HG02759 (cell line): Measurements from ENCODE around the gene LRP1B.

Experiments used
- ATAC-seq: cut with Tn5 transposase; IDR thresholded peaks from one replicate; pipeline ENCODE4 v1.9.1; 2021; ENCODE audit warnings: mild to moderate bottlenecking, moderate library complexity; ENCODE audit not compliant: unreplicated experiment

The LRP1B gene

GRCh38 chr2:142131010-142131669, at the start of gene LRP1B:
LRP1B (minus strand) TSS chr2:142131016; CDS start chr2:142130729, 287 bp downstream.
- peak; percentile 65 for ATAC-seq

GRCh38 chr2:142179686-142180085, 48.9 kb upstream of the LRP1B start:
- no peak for ATAC-seq

- ATAC-seq: no peak
Measured at GRCh38 chr2:142178604-142179003, 47.8 kb upstream of the LRP1B start.

GRCh38 chr2:142176941-142177340, 46.1 kb upstream of the LRP1B start:
- no peak for ATAC-seq

GRCh38 chr2:142175813-142176338, 45.1 kb upstream of the LRP1B start:
- ATAC-seq: no peak

- ATAC-seq: no peak
Measured at GRCh38 chr2:142174176-142174575, 43.4 kb upstream of the LRP1B start.

- no peak for ATAC-seq
Measured at GRCh38 chr2:142170847-142171246, 40.0 kb upstream of the LRP1B start.

- peak; percentile 99 for ATAC-seq
Measured at GRCh38 chr2:142165790-142166189, 35.0 kb upstream of the LRP1B start.

- no peak for ATAC-seq
Measured at GRCh38 chr2:142153601-142154000, 22.8 kb upstream of the LRP1B start.

GRCh38 chr2:142150453-142150852, 19.6 kb upstream of the LRP1B start:
- no peak for ATAC-seq

- no peak for ATAC-seq
Measured at GRCh38 chr2:142144547-142144946, 13.7 kb upstream of the LRP1B start.

GRCh38 chr2:142142595-142142994, 11.8 kb upstream of the LRP1B start:
- ATAC-seq: no peak

- ATAC-seq: no peak
Measured at GRCh38 chr2:142140434-142140845, 9.6 kb upstream of the LRP1B start.

GRCh38 chr2:142139384-142139783, 8.6 kb upstream of the LRP1B start:
- no peak for ATAC-seq

GRCh38 chr2:142136571-142136970, 5.8 kb upstream of the LRP1B start:
- ATAC-seq: no peak

- no peak for ATAC-seq
Measured at GRCh38 chr2:142134911-142135310, 4.1 kb upstream of the LRP1B start.

- peak; percentile 45 for ATAC-seq
Measured at GRCh38 chr2:142130111-142131009, 456 bp downstream of the LRP1B start.

- no peak for ATAC-seq
Measured at GRCh38 chr2:142128105-142128504, 2.7 kb downstream of the LRP1B start.

GRCh38 chr2:142127248-142127647, 3.6 kb downstream of the LRP1B start:
- no peak for ATAC-seq

GRCh38 chr2:142124706-142125105, 6.1 kb downstream of the LRP1B start:
- ATAC-seq: no peak

- ATAC-seq: no peak
Measured at GRCh38 chr2:142119347-142119746, 11.5 kb downstream of the LRP1B start.

GRCh38 chr2:142112757-142113221, 18.0 kb downstream of the LRP1B start:
- no peak for ATAC-seq
